Testis (tissue), 3 donors: ENCODE results near the gene C1orf50. TPM values are rescaled to one million over a fixed set of nuclear protein-coding genes. Genes with fewer than 3 reads are reported as not detected.
"Not testable (repeated sequence)": the region's sequence is repeated elsewhere in the genome, so short reads cannot be mapped to it uniquely, and the experiment has no call there.

Experiments
- DNase-seq: peaks from one replicate; pipeline ENCODE4 v3.0.0-alpha.2; 2019
- H3K27ac ChIP-seq, 2 donors: fragments of 200-600 bp; sonication (generic); one replicate each; pipeline ENCODE4 v1.5.1; 2019
- H3K27me3 ChIP-seq: fragments of 200-600 bp; sonication (generic); one replicate; pipeline ENCODE4 v1.5.1; 2019
- H3K36me3 ChIP-seq: fragments of 200-600 bp; sonication (generic); one replicate; pipeline ENCODE4 v1.5.1; 2017; ENCODE audit warnings: low read depth; ENCODE audit errors: missing control alignments
- H3K4me1 ChIP-seq: fragments of 200-600 bp; sonication (generic); one replicate; pipeline ENCODE4 v1.5.1; 2019
- H3K4me3 ChIP-seq, 2 donors: fragments of 200-600 bp; sonication (generic); one replicate each; pipeline ENCODE4 v1.5.1; 2017 to 2019
- H3K9me3 ChIP-seq: fragments of 200-600 bp; sonication (generic); one replicate; pipeline ENCODE4 v1.5.1; 2017
- POLR2A ChIP-seq: fragments of 450-650 bp; IDR thresholded peaks from one replicate; pipeline ENCODE4 v1.6.1; 2017; ENCODE audit warnings: antibody characterized with exemption, mild to moderate bottlenecking, moderate library complexity
- WGBS, 2 donors: methylation state at CpG; one replicate each; pipeline ENCODE4 v1.1.5; 2018; 5-methylcytosine and 5-hydroxymethylcytosine counted together
- intact Hi-C: fragments of 100-400 bp; cut with DNase I; formaldehyde crosslinking; loops from one replicate; pipeline ENCODE4 v1.15.1; 2023; ENCODE audit warnings: low total_unique reads
- polyA plus RNA-seq: library from polyadenylated mRNA; stranded (reverse); fragments of 350-450 nt; fragmentation: Illumina TruSeq; extraction: RNeasy Lipid Tissue Mini Kit (QIAGEN cat#74804); gene quantifications from one replicate; pipeline ENCODE4 v1.2.3, GENCODE V29; 2014; ENCODE audit warnings: low read depth, low replicate concordance; ENCODE audit not compliant: insufficient read depth
- total RNA-seq, 2 donors: library from RNA; depleted of rRNA; stranded (reverse); fragments of >200 nt; gene quantifications; one replicate each; pipeline ENCODE4 v1.2.3, GENCODE V29; 2016
- TF ChIP-seq, protein P1 (sequence below), 3 experiments: fragments of 450-650 bp in 2 of 3; fragments of 200-600 bp in 1 of 3; sonication (generic) in 1 of 3; IDR thresholded peaks; one replicate each; pipeline ENCODE4 v1.5.1; 2016 to 2019; ENCODE audit warnings: antibody characterized with exemption in 3 of 3, mild to moderate bottlenecking in 2 of 3, moderate library complexity in 1 of 3

The C1orf50 gene
- total and polyA plus RNA-seq, 3 donors from 2014 or later = 9.4 to 21.8 (median 10.2) TPM

DNA sequence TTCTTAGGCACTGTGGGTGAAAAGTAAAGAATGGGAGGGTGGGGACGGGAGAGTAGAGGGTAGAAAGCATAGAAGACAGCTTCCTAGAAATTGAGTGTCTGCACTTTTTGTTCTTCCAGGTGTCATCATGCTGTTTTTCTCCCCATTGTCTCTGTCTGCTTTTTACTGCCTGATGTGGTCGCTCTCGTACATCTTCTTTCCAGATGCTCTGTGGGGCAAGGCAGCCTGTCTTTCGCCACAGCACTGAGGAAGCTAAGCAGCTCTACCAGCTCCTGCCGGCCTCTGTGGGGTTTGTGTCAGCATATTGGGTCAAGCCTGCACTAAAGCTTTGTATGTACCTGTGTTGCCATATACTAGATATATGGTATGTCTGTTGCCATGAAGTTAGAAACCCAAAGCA lies 30.9 kb downstream of the C1orf50 start:
- no peak for DNase-seq
- no peak for TF ChIP-seq POLR2A
- TF ChIP-seq, protein P1, sequence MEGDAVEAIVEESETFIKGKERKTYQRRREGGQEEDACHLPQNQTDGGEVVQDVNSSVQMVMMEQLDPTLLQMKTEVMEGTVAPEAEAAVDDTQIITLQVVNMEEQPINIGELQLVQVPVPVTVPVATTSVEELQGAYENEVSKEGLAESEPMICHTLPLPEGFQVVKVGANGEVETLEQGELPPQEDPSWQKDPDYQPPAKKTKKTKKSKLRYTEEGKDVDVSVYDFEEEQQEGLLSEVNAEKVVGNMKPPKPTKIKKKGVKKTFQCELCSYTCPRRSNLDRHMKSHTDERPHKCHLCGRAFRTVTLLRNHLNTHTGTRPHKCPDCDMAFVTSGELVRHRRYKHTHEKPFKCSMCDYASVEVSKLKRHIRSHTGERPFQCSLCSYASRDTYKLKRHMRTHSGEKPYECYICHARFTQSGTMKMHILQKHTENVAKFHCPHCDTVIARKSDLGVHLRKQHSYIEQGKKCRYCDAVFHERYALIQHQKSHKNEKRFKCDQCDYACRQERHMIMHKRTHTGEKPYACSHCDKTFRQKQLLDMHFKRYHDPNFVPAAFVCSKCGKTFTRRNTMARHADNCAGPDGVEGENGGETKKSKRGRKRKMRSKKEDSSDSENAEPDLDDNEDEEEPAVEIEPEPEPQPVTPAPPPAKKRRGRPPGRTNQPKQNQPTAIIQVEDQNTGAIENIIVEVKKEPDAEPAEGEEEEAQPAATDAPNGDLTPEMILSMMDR (IDR thresholded peaks at IDR 0.05) = no peak
- 74 to 92% methylated on average over 5 of the region's 5 CpGs for WGBS, 2 donors
- Histone ChIP-seq H3K9me3 (no peaks in the 10 kb centered on the region), H3K36me3 (no peaks in the 10 kb centered on the region), H3K4me3 (no peak overlapping the region), H3K27ac (no peak overlapping the region), H3K4me1 (peaks cover 5% of the 10 kb centered on the region), H3K27me3 (no peaks in the 10 kb centered on the region)
- intact Hi-C loops = no loop called here

DNA sequence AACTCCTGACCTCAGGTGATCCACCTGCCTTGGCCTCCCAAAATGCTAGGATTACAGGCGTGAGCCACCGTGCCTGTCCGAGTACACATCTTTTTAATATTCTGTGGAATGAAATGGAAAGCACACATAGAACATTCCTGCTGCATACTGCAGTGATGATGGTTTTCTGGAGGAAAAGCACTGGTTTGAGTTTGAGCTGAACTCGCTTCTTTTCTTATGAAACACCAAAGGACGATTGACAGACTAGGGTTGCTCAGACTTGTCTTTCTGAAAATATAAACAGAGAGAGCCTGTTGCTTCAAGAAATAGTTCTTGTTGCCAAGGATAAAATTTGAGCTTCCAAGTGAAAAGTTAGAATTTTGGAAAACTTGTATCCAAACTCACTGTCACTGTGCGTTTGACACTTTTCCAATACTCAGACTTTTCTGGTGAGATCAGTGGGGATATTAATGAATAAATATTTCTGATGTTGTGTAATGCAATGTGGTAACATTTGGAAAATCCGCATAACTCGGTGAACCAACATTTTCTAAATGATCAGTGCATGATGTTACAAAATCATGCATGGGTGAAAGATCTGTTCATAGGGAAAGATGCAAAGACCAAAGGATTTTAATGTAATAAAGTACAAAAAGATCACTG lies 34.9 kb downstream of the C1orf50 start:
- intact Hi-C loops = no loop called here
- H3K27me3 ChIP-seq = no peaks in the 10 kb centered on the region
- WGBS, 2 donors = 85 to 88% methylated on average over 8 of the region's 8 CpGs
- H3K4me1 ChIP-seq = peaks cover 5% of the 10 kb centered on the region
- H3K36me3 ChIP-seq = no peaks in the 10 kb centered on the region
- DNase-seq = no peak
- TF ChIP-seq, protein P1 (IDR thresholded peaks at IDR 0.05) = no peak
- TF ChIP-seq POLR2A = no peak
- no peak overlapping the region for H3K4me3 ChIP-seq
- H3K9me3 ChIP-seq = no peaks in the 10 kb centered on the region
- no peak overlapping the region for H3K27ac ChIP-seq

DNA sequence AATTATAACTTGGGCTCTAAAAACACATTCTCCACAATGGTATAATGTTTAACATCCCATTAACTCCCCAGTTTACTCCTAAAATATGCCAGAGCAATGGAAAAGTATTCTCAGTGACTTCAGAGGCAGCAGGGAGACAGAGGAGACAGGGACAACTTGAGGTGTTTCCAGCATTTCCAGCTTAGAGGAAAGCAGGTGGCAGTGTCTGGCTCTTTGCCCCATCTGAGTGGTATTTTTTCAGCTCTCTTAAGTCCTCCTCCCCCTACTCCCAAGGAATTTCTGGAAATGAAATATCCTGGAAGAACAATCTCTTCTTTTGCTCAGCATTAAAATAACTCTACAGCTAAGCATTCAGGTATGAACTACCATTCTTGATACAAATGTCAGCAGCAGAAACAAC lies 39.1 kb downstream of the C1orf50 start:
- TF ChIP-seq, protein P1 (IDR thresholded peaks at IDR 0.05) = no peak
- no peak for TF ChIP-seq POLR2A
- no peaks in the 10 kb centered on the region for H3K36me3 ChIP-seq
- H3K4me1 ChIP-seq = no peaks in the 10 kb centered on the region
- no peak overlapping the region for H3K27ac ChIP-seq
- no peak overlapping the region for H3K4me3 ChIP-seq
- H3K27me3 ChIP-seq = no peaks in the 10 kb centered on the region
- intact Hi-C loops = no loop called here
- DNase-seq = no peak
- no peaks in the 10 kb centered on the region for H3K9me3 ChIP-seq

DNA sequence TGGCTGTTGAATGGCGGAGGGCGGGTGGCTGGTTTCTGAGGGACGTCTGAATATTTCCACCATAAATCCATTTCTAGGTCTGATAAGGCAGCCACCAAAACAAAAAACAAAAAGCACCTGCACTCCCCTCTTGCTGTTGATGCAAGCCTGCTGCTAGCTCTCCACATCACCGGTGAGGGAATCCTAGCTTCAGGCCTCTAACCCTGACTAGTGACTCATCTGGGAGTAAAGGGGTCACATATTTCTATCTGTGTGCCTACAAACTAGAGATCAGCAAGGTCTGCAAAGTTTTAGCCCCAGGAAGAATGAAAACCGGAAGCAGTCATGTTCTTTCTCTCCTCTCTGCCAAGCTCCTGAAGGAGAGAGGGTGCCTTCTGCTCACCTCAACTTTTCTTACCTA lies 39.5 kb downstream of the C1orf50 start:
- Histone ChIP-seq H3K27ac (no peak overlapping the region), H3K36me3 (no peaks in the 10 kb centered on the region), H3K4me1 (no peaks in the 10 kb centered on the region), H3K4me3 (no peak overlapping the region), H3K27me3 (no peaks in the 10 kb centered on the region), H3K9me3 (no peaks in the 10 kb centered on the region)
- no peak for DNase-seq
- 85 to 87% methylated on average over 5 of the region's 5 CpGs for WGBS, 2 donors
- intact Hi-C loops = no loop called here
- TF ChIP-seq, protein P1 (IDR thresholded peaks at IDR 0.05) = no peak
- no peak for TF ChIP-seq POLR2A

DNA sequence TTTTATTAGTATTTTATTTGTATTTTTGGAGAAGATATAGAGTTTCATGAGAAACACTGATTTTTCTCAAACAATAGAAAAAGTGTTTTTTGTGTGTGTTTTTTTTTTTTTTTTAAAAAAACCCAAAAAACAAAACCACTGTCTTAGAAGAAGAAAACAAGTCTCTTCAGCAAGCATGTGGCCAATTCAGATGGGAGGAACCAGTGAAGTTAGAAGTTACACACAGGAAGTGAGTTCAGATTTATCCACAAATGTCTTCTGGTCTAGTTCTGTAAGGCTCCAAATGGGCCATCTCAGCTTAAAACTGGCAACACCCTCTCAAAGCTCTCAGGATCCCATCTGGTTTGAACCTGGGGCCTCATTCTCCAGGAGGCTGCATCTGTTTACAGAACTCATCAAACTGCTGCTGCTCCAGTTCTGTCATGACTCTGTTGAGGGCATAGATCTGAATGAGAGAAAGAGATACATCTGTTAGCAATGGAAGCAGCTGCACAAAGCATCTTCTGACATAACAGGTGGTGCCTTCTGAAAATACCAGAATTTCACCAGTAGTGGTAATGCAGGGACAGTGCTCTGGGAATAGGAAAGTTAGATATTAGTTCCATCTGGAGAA lies 40.1 kb downstream of the C1orf50 start:
- TF ChIP-seq POLR2A = no peak
- TF ChIP-seq, protein P1 (IDR thresholded peaks at IDR 0.05) = no peak
- intact Hi-C loops = no loop called here
- no peak for DNase-seq
- no peak overlapping the region for H3K27ac ChIP-seq
- H3K27me3 ChIP-seq = no peaks in the 10 kb centered on the region
- H3K4me1 ChIP-seq = no peaks in the 10 kb centered on the region
- H3K9me3 ChIP-seq = no peaks in the 10 kb centered on the region
- H3K4me3 ChIP-seq = no peak overlapping the region
- H3K36me3 ChIP-seq = no peaks in the 10 kb centered on the region

DNA sequence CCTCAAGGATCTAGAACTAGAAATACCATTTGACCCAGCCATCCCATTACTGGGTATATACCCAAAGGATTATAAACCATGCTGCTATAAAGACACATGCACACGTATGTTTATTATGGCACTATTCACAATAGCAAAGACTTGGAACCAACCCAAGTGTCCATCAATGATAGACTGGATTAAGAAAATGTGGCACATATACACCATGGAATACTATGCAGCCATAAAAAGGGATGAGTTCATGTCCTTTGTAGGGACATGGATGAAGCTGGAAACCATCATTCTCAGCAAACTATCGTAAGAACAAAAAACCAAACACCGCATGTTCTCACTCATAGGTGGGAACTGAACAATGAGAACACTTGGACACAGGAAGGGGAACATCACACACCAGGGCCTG lies 47.8 kb downstream of the C1orf50 start:
- DNase-seq, intact Hi-C loops: not testable (repeated sequence)
- WGBS, 2 donors = 95% methylated on average over 2 of the region's 3 CpGs

More for the DNA sequence above, 47.8 kb downstream of the C1orf50 start:
- not testable (repeated sequence) for H3K4me3 ChIP-seq, H3K36me3 ChIP-seq, H3K27me3 ChIP-seq, H3K27ac ChIP-seq, H3K4me1 ChIP-seq, H3K9me3 ChIP-seq
